Mucosa of rectum (tissue), 2 donors: ENCODE data around the gene PPP2R3B.

Experiments used
- H3K27ac ChIP-seq, 2 donors: one replicate each; pipeline ENCODE4 v1.7.0; 2013; ENCODE audit warnings: inconsistent platforms in 2 of 2, low read depth in 2 of 2, low read length in 2 of 2
- H3K27me3 ChIP-seq, 2 donors: one replicate each; pipeline ENCODE4 v1.7.0; 2013; ENCODE audit warnings: low read length in 2 of 2; ENCODE audit not compliant: control insufficient read depth in 2 of 2, insufficient read depth in 2 of 2
- H3K36me3 ChIP-seq, 2 donors: one replicate each; pipeline ENCODE4 v1.7.0; 2013; ENCODE audit warnings: low read length in 2 of 2; ENCODE audit not compliant: control insufficient read depth in 2 of 2, insufficient read depth in 2 of 2
- H3K4me1 ChIP-seq, 2 donors: one replicate each; pipeline ENCODE4 v1.7.0; 2013; ENCODE audit warnings: low read length in 2 of 2, mild to moderate bottlenecking in 1 of 2; ENCODE audit not compliant: control insufficient read depth in 2 of 2, insufficient read depth in 2 of 2
- H3K4me3 ChIP-seq, 2 donors: one replicate each; pipeline ENCODE4 v1.7.0; 2013; ENCODE audit warnings: low read length in 2 of 2
- H3K9ac ChIP-seq, 2 donors: one replicate each; pipeline ENCODE4 v1.7.0; 2013; ENCODE audit warnings: low read length in 2 of 2, low read depth in 1 of 2, mild to moderate bottlenecking in 1 of 2
- H3K9me3 ChIP-seq, 2 donors: one replicate each; pipeline ENCODE4 v1.7.0; 2013; ENCODE audit warnings: low read length in 2 of 2; ENCODE audit not compliant: control insufficient read depth in 2 of 2
- donor health status: healthy.
- donor health status: Normal muscosa, but diverticular disease.

PPP2R3B gene

DNA sequence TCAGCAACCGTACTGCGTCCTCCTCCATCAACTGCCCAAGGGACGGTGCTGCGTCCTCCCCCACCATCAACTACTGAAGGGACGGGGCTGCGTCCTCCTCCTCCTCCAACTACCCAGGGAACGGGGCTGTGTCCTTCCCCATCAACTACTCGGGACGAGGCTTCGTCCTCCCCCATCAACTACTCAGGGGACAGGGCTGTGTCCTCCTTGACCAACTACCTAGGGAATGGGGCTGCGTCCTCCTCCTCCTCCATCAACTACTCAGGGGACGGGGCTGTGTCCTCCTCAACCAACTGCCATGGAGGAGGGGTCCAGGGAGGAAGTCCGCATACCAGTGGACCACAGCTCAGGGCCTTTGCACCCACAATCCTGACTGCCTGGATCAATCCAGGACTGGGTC is 24.4 kb downstream of the PPP2R3B start:
- H3K4me1 ChIP-seq, result no peaks in the 10 kb centered on the region
- H3K36me3 ChIP-seq, result peaks cover 0 to 2% of the 10 kb centered on the region in 2 donors
- no peak overlapping the region for H3K4me3 ChIP-seq
- H3K27ac ChIP-seq, result no peak overlapping the region
- no peaks in the 10 kb centered on the region for H3K27me3 ChIP-seq
- no peak overlapping the region for H3K9ac ChIP-seq
- H3K9me3 ChIP-seq, result no peaks in the 10 kb centered on the region

DNA sequence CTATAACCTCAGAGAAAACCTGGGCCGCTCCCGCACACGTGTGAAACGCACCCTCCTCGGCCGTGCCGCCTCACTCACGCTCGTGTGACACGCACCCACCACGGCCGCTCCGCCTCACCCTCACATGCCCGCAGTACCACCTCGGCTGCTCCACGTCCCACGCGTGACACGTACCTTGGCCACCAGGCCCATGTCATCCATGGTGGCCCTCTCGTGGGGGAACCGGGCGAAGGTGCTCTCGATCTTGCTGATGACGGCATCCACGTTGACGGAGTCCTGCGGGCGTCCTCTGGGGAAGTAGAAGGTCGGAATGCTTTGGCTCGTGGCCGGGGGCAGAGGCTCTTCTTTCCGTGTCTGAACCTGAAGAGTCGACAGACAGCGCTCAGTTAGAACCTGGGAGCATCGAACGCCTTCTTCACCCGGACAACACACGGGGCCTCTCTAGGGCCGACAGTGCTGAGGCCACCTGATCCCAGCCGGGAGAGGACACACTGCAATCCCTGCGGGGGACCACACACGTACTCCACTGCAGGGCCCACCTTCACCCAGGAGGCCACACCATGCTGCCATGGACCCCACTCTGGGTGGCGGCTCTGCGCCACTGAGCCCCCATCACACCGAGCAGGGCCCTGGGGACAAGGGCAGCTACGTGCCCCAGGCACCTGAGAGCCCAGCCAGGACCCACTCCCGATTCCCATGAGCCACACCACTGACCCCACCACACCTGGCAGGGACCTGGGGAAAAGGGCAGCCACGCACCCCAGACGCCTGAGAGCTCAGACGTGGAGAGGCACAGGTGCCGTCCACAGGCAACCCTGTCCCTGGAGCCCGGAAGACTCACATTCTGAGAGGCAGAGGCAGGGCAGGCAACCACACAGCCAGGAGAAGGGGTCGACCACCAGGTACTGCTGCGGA is 25.2 kb downstream of the PPP2R3B start:
- H3K27ac ChIP-seq, result no peak overlapping the region

GRCh38 chrX:360496-361150 is 26.1 kb downstream of the PPP2R3B start:
- H3K9me3 ChIP-seq, result no peaks in the 10 kb centered on the region
- no peak overlapping the region for H3K27ac ChIP-seq
- peaks cover 0 to 2% of the 10 kb centered on the region in 2 donors for H3K36me3 ChIP-seq
- no peaks in the 10 kb centered on the region for H3K27me3 ChIP-seq
- no peak overlapping the region for H3K4me3 ChIP-seq
- H3K9ac ChIP-seq, result no peak overlapping the region
- H3K4me1 ChIP-seq, result no peaks in the 10 kb centered on the region

More for the DNA sequence above, 25.2 kb downstream of the PPP2R3B start:
- Histone ChIP-seq H3K4me1 (no peaks in the 10 kb centered on the region), H3K9me3 (no peaks in the 10 kb centered on the region), H3K27me3 (no peaks in the 10 kb centered on the region), H3K36me3 (peaks cover 0 to 2% of the 10 kb centered on the region in 2 donors), H3K4me3 (no peak overlapping the region), H3K9ac (no peak overlapping the region)

GRCh38 chrX:358651-359143 is 28.0 kb downstream of the PPP2R3B start:
- Histone ChIP-seq H3K27me3 (no peaks in the 10 kb centered on the region), H3K9me3 (no peaks in the 10 kb centered on the region), H3K27ac (no peak overlapping the region), H3K4me1 (no peaks in the 10 kb centered on the region), H3K9ac (no peak overlapping the region), H3K36me3 (peaks cover 0 to 2% of the 10 kb centered on the region in 2 donors), H3K4me3 (no peak overlapping the region)

DNA sequence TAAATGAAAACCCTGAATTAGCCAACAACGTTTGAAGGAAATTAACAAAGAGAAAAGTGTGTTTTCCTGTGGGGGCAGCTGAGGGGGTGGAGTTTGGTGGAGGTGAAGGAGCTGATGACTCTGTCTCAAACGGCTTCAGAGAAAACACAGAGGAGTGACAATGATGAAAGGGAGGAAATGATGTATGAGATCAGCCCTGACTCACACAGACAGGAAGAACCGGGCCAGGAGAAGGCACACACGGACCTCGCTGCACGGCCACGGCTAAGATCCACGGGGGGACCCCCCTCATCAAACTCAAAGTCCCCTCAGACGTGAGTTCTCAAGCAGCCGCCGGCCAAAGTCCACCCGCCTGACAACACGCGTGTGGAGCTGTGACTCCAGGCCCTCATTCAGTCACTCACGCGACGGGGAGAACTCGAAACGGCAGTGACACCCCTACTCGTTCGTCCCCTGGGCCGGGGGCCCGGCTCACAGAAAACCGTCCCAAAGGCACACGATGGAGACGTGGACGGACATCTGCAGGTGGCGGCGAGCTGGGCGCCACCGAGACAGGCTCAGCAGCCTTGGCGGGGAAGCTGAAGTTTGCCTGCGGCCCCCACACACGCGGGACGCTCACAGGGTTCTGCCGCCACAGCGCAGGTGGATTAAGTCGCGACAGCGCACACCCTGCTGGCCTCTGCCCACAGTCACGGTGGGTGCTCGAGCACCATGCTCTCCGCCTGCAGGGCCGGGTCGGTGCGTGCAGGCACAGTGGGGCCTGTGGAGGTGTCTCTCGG is 28.8 kb downstream of the PPP2R3B start:
- Histone ChIP-seq H3K36me3 (peaks cover 0 to 2% of the 10 kb centered on the region in 2 donors), H3K27ac (no peak overlapping the region), H3K4me1 (no peaks in the 10 kb centered on the region), H3K27me3 (no peaks in the 10 kb centered on the region), H3K4me3 (no peak overlapping the region), H3K9ac (no peak overlapping the region), H3K9me3 (no peaks in the 10 kb centered on the region)

- Histone ChIP-seq H3K9me3 (no peaks in the 10 kb centered on the region), H3K27ac (no peak overlapping the region), H3K36me3 (peaks cover 0 to 2% of the 10 kb centered on the region in 2 donors), H3K27me3 (no peaks in the 10 kb centered on the region), H3K9ac (no peak overlapping the region), H3K4me3 (no peak overlapping the region), H3K4me1 (no peaks in the 10 kb centered on the region)
These were observed 29.5 kb downstream of the PPP2R3B start for GRCh38 chrX:357035-357692.

- Histone ChIP-seq H3K4me3 (no peak overlapping the region), H3K27ac (no peak overlapping the region), H3K36me3 (peaks cover 0 to 2% of the 10 kb centered on the region in 2 donors), H3K27me3 (no peaks in the 10 kb centered on the region), H3K9ac (no peak overlapping the region), H3K9me3 (no peaks in the 10 kb centered on the region), H3K4me1 (no peaks in the 10 kb centered on the region)
These were observed 30.2 kb downstream of the PPP2R3B start for GRCh38 chrX:356385-357034.

GRCh38 chrX:355329-356050 is 31.2 kb downstream of the PPP2R3B start:
- H3K9me3 ChIP-seq, result no peaks in the 10 kb centered on the region
- peaks cover 0 to 2% of the 10 kb centered on the region in 2 donors for H3K36me3 ChIP-seq
- H3K27me3 ChIP-seq, result no peaks in the 10 kb centered on the region
- no peak overlapping the region for H3K4me3 ChIP-seq
- no peak overlapping the region for H3K9ac ChIP-seq
- H3K4me1 ChIP-seq, result no peaks in the 10 kb centered on the region
- no peak overlapping the region for H3K27ac ChIP-seq
